HG03520 (cell line): ENCODE results near the gene TNNT3.

Experiments
- ATAC-seq: cut with Tn5 transposase; IDR thresholded peaks from one replicate; pipeline ENCODE4 v1.9.1; 2021; ENCODE audit warnings: mild to moderate bottlenecking, moderate library complexity; ENCODE audit not compliant: unreplicated experiment

The TNNT3 gene

GRCh38 chr11:1921574-1922141 lies 2.2 kb downstream of the TNNT3 start:
- no peak for ATAC-seq

GRCh38 chr11:1922481-1923081 lies 3.1 kb downstream of the TNNT3 start:
- ATAC-seq = no peak

GRCh38 chr11:1923201-1923956 lies 3.9 kb downstream of the TNNT3 start:
- ATAC-seq = no peak

DNA sequence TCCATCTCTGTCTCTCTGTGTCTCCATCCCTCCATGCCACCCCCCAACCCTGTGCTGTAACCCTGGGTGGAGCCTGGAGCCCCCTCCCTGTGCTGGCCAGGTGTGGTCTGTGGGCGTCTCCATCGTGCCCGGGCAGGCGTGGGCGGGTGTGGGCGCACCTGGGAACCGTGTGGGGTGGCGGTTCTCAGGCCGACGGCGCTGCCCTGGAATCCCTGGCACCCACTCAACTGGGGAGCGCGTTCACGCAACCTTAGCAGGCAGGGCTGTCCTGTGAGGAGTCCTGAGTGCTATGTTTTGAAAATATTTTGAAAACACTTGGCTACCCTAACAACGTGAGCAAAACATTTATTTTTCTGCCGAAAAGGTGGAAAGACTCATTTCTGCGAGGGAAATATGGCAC lies 4.7 kb downstream of the TNNT3 start:
- no peak for ATAC-seq

DNA sequence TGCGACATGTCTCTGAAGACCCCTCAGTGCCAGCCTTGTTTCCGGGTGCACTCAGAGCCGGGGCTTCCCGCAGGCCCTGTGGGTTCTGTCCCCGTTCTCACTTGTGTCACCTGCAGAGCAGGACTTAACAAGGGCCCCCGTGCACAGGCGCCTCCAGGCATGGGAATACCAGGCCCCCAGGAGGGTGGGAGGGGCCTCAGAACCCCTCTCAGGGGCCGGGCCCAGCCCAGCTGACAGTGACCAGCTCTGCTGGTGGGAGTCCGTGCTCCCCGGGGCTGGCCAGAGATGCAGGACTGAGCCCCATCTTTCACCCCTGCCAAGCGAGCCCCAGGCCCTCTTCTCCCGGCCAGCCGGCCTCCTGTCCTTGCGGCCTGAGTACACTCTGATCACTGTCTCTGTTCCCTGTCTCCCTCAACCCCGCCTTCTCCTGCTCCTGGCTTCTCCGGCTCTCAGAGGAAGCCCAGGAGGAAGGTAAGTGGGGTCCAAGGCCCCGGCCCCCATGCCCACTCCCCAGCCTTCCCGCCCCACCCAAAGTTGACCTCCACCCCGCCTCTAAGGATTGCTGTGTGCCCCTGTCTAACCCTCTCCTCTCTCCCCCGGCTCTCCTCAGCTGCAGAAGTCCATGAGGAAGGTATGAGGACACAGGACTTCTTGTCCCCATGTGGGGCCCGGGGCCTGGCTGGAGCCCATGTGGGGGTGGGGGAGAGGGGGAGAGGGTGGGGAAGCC lies 5.3 kb downstream of the TNNT3 start:
- ATAC-seq = no peak

- ATAC-seq = no peak
Measured at GRCh38 chr11:1925373-1926155, 6.1 kb downstream of the TNNT3 start.

- ATAC-seq = no peak
Measured at GRCh38 chr11:1926156-1927025, 6.9 kb downstream of the TNNT3 start.

DNA sequence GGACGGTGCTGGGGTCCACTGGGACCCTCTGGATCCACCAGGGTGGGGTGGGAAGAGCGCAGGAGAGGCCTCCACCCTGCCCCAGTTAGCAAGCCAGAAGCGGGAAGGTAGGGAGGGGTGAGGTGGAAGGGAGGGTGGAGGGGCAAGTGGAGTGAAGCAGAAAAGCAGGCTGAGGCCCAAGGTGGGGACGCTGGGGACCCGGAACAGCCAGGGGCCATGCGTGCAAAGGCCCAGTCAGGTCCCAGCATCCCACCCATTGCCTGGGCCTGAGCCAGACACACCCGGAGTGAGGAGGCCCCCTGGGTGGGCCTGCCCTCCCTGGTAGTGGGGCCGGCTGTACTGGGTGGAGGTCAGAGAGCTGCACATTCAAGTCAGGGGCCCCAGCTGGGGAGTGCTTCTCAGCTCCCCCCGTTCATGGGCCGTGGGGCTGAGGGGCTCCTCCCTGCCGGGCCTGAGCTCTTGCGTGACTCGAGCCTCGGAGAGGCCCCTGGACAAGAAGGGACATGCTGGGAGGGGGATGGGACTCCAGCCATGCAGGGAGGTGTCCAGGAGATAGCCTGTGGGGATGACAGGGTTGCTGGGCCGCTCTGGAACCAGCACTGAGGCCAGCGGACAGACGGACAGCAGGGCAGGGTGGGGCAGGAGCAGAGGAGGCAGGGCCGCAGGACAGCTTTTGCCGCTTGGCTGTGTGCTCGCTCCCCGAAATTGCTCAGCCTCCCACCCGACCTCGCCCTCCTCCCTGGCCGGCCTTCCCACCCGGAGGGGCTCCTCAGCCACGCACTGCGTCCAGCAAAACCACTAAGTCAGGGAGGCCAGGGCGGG lies 7.7 kb downstream of the TNNT3 start:
- ATAC-seq = no peak

GRCh38 chr11:1927848-1928469 lies 8.5 kb downstream of the TNNT3 start:
- no peak for ATAC-seq

GRCh38 chr11:1928470-1928890 lies 9.0 kb downstream of the TNNT3 start:
- no peak for ATAC-seq

GRCh38 chr11:1928891-1929541 lies 9.5 kb downstream of the TNNT3 start:
- no peak for ATAC-seq

DNA sequence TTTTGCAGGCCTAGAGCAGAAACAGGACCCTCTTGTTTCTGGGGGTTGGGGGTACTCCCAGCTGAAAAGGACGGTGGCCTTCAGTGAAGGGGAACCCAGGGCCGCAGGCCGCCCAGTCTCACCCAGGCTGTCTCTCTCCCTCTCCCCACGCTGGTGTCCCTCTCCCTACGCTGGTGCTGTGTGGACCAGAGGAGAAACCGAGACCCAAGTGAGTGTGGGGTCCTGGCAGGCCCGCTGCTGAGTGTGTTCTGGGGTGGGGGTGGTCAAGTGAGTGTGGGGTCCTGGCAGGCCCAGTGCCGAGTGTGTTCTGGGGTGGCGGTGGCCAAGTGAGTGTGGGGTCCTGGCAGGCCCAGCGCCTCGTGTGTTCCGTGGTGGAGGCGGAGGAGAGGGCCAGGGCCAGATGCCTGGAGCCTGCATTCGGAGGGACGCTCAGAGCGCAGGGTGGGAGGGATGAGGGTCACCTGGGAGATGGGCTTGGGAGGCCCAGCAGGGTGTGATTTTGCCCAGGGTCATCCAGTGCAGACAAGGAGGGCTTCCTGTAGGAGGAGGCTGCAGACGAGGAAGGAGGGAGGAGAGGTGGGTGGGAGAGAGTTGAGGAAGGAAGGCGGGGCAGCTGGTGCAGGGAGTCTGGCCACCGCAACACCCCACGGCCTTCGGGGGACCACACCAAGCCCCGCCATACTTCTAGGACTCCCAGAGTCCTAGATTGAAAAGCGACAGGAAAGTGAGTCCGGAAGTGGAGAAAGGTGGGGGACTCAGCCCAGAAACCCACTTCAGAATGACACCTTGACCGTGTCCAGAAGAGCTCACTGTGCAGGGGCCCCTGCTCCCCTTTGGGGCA lies 10.3 kb downstream of the TNNT3 start:
- no peak for ATAC-seq

DNA sequence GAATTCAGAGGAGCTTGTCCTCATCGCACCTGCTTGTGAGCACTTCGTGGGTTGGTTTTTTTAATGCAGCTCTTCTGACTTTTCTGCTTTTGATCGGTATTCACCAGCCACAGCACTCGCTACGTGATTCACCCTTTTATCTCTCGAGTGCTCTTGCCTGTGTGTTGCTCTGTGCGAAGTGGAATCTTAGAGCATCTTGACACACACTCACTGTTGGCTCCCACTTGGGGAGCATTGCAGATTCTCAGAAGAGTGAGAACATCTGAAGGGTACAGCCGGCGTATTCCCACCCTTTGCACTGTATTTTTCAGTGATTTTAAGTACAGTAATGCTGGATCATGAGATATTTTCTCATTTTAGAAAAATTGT lies 10.9 kb downstream of the TNNT3 start:
- no peak for ATAC-seq

DNA sequence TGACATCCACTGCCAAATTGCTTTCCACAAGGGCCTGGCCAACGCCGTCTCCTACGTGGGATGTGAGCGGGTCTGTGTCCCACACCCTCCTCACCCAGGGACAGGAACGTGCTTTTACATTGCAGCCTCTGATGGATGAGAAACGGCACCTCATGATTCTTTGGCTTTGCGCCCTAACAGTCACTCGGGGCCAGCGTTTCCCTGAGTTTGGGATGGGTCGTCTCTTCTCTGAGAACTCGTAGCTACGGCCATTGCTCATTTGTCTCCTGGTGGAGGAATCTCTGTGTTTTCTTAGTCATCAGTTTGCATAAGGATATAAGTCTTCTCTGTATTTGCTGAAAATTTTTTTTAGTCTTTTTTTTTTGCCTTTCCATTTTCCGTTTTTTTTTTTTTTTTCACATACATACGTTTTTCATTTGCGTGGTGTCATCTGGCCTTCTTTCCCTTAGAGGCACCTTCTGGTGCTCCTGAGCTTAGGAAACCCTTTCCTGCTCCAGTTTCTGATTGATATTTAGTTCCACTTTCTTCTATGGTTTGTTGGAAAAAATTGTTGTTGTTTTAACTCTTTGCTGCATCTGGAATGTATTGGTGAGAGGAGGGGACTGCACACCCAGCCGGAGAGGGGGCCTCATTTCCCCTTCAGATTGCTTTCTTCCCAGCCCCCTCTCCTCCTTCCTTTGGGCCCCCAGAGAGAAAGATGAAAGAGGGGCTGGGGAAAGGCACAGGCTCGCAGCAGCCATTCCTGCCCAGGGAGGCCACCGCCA lies 12.0 kb downstream of the TNNT3 start:
- no peak for ATAC-seq

DNA sequence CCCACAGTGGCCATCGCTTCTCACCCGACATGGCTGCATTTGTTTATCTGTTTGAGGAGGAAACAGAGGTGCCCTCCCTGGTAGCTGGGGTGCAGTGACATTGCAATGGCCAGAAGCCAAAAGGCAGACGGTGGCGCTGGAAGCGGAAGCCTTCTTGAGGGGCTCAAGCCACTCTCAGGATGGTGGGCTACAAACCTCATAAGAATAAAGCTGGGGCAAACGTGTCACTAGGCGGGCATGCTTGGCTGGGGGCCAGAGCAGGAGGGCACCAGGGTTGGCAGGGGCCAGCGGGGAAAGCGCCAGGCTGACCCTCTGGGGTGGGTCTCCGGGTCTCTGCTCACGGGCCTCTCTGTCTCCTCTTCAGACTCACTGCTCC lies 12.6 kb downstream of the TNNT3 start:
- ATAC-seq = no peak

DNA sequence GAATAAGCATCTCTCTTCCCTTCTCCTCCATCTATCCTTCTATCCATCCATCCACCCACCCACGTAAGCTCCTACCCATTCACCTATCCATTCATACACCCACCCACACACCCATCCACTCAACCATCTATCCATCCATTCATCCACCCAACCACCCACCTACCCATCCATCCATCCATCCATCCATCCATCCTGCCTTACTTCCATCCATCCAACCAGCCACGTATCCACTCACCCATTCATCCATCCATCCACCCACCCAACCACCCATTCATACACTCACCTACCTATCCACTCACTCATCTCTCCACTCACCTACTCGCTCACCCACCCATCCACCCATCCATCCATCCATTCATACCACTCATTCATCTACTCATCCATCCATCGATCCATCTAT lies 13.2 kb downstream of the TNNT3 start:
- ATAC-seq = no peak
